Progenitor cell of endocrine pancreas (in vitro differentiated cells): Measurements from ENCODE around the gene GNAI3. TPM values are rescaled to one million over a fixed set of nuclear protein-coding genes. Genes with fewer than 3 reads are reported as not detected.

Source experiments
- DNase-seq: peaks from one replicate; pipeline ENCODE4 v3.0.0; 2021; ENCODE audit warnings: low spot score; ENCODE audit not compliant: unreplicated experiment
- H3K27ac Mint-ChIP-seq: 2 replicates; pipeline ENCODE4 v1.8.0; 2021; ENCODE audit warnings: mild to moderate bottlenecking, moderate library complexity, mixed read lengths
- H3K27me3 Mint-ChIP-seq: 2 replicates; pipeline ENCODE4 v1.8.0; 2021; ENCODE audit warnings: mixed read lengths
- H3K36me3 Mint-ChIP-seq: 2 replicates; pipeline ENCODE4 v1.8.0; 2022; ENCODE audit warnings: mixed read lengths; ENCODE audit not compliant: insufficient read depth
- H3K4me1 Mint-ChIP-seq: 2 replicates; pipeline ENCODE4 v1.8.0; 2021; ENCODE audit warnings: low read depth, mixed read lengths
- H3K4me3 Mint-ChIP-seq: 2 replicates; pipeline ENCODE4 v1.8.0; 2021; ENCODE audit warnings: low read depth, mild to moderate bottlenecking, moderate library complexity, mixed read lengths
- H3K9me3 Mint-ChIP-seq: 2 replicates; pipeline ENCODE4 v1.8.0; 2021; ENCODE audit warnings: low read depth, mixed read lengths
- total RNA-seq: library from RNA; stranded (reverse); gene quantifications from 2 replicates; pipeline ENCODE4 v1.2.1, GENCODE V29; 2021
- TF ChIP-seq, protein P1 (sequence below): fragments of 200-600 bp; sonication (generic); IDR thresholded peaks from one replicate; pipeline ENCODE4 v1.5.0; 2021; ENCODE audit warnings: antibody characterized with exemption, mild to moderate bottlenecking; ENCODE audit not compliant: unreplicated experiment

The GNAI3 gene
- total RNA-seq, 1 donor from 2014 or later, result 10.0 TPM

DNA sequence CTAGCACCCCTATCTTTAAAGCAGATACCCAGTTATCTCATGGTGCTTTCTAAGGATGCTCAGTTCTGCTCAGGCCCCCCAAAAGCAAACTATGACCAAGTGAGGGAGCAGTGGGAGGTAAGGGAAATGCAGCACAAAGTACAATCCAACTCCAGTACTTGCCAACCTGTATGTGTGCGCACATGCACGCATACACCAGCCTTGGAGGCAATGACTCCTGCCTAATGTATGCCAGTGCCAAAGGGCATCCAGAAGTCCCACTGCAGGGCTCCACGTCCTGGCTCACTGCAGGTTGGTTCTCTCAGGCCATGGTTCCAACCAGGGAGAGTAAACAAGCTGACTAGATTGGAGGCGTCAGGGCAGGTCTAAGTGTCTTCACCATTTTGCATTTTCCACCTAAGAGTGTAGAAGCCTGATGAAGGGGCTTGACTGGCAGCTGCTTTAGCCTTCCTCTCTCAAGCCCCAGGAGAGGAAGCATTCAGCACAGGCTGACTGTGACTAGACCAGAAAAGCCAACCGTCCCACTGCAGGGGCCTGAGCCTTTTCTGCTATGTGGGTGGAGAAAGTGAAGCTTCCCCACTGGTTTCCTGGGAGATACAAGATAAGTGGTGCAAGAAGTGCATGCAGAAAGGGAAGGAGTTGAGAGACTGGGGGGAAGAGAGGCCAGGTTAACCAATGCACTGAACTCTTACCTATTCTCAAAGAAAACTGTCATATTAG lies 46.6 kb upstream of the GNAI3 start:
- Mint-ChIP-seq H3K9me3 (no peaks in the 10 kb centered on the region), H3K27me3 (no peaks in the 10 kb centered on the region), H3K4me1 (no peaks in the 10 kb centered on the region), H3K27ac (no peak overlapping the region), H3K36me3 (no peaks in the 10 kb centered on the region), H3K4me3 (no peak overlapping the region)
- TF ChIP-seq, protein P1, sequence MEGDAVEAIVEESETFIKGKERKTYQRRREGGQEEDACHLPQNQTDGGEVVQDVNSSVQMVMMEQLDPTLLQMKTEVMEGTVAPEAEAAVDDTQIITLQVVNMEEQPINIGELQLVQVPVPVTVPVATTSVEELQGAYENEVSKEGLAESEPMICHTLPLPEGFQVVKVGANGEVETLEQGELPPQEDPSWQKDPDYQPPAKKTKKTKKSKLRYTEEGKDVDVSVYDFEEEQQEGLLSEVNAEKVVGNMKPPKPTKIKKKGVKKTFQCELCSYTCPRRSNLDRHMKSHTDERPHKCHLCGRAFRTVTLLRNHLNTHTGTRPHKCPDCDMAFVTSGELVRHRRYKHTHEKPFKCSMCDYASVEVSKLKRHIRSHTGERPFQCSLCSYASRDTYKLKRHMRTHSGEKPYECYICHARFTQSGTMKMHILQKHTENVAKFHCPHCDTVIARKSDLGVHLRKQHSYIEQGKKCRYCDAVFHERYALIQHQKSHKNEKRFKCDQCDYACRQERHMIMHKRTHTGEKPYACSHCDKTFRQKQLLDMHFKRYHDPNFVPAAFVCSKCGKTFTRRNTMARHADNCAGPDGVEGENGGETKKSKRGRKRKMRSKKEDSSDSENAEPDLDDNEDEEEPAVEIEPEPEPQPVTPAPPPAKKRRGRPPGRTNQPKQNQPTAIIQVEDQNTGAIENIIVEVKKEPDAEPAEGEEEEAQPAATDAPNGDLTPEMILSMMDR, result no peak
- DNase-seq, result no peak

- no peaks in the 10 kb centered on the region for H3K4me1 Mint-ChIP-seq
- TF ChIP-seq, protein P1, result no peak
- no peaks in the 10 kb centered on the region for H3K27me3 Mint-ChIP-seq
- no peak overlapping the region for H3K4me3 Mint-ChIP-seq
- no peak overlapping the region for H3K27ac Mint-ChIP-seq
- no peaks in the 10 kb centered on the region for H3K36me3 Mint-ChIP-seq
- no peaks in the 10 kb centered on the region for H3K9me3 Mint-ChIP-seq
- no peak for DNase-seq
These were observed 46.0 kb upstream of the GNAI3 start for GRCh38 chr1:109502364-109502851.

GRCh38 chr1:109503935-109504334 lies 44.5 kb upstream of the GNAI3 start:
- TF ChIP-seq, protein P1, result no peak
- Mint-ChIP-seq H3K4me1 (peaks cover 4% of the 10 kb centered on the region), H3K36me3 (no peaks in the 10 kb centered on the region), H3K4me3 (no peak overlapping the region), H3K9me3 (no peaks in the 10 kb centered on the region), H3K27me3 (peaks cover 8% of the 10 kb centered on the region), H3K27ac (no peak overlapping the region)
- DNase-seq, result no peak

DNA sequence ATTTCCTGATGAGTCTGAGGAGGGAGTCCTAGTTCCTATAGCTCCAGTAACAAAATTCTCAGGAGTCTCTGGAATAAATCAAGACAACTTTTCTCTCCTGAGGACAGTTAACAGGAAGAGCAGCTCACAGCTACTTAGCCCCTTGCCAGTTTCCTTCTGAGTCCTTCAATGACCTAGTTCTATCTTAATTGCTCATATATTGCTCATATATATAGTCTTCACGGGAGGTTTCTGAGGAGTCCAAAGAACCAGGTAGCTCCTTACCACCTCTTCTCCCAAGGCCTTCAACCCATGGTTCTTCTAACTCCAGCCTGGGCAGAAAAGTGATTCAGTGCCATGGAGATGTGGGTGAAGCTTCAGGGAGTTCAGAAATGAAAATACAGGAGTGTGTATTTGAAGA lies 43.4 kb upstream of the GNAI3 start:
- TF ChIP-seq, protein P1, result no peak
- no peak for DNase-seq
- Mint-ChIP-seq H3K4me3 (no peak overlapping the region), H3K27ac (no peak overlapping the region), H3K4me1 (peaks cover 7% of the 10 kb centered on the region), H3K9me3 (no peaks in the 10 kb centered on the region), H3K27me3 (peaks cover 8% of the 10 kb centered on the region), H3K36me3 (no peaks in the 10 kb centered on the region)

DNA sequence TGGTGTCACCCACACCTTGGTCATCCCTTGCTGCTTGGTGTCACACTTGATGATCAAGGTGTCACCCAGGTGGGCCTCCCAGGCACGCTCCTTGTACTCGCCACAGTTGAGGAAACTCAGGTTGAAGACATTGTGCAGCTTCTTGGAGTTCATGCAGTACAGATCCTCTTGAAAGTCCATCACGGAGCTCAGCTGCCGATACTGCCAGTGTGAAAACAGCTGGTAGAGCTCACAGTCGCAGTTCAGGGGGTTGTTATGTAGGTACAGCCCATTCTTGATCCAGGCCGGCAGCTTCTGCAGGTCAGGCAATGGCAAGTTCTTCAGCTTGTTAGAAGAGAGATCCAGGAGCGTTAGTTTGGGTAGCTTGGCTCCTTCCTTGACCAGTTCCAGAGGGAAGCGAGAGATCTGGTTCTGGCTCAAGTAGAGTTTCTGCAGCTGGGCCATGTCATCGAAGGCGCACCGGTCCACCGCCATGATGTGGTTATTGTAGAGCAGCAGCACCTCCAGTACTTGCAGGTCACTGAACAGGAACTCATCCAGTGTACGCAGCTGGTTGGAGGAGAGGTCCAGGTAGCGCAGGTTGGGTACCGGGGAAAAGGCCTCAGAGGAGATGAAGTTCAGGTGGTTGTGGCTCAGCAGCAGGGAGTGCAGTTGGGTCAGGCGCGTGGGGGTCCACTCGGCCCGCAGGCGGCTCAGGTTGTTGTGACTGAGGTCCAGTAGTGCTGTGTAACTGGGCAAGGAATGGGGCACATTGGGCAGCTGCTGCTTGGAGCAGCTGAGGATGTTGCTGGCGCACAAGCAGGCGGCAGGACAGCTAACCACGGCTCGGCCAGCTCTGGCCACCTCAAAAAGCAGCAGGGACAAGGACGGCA lies 40.2 kb upstream of the GNAI3 start:
- no peak for DNase-seq
- no peaks in the 10 kb centered on the region for H3K9me3 Mint-ChIP-seq
- TF ChIP-seq, protein P1, result no peak
- H3K36me3 Mint-ChIP-seq, result no peaks in the 10 kb centered on the region
- H3K4me1 Mint-ChIP-seq, result peaks cover 10% of the 10 kb centered on the region
- H3K27ac Mint-ChIP-seq, result no peak overlapping the region
- H3K4me3 Mint-ChIP-seq, result peak overlapping the region; percentile 84
- H3K27me3 Mint-ChIP-seq, result peaks cover 30% of the 10 kb centered on the region
